ENCODE measurements around the gene HOXB3.

Gene HOXB3

DNA sequence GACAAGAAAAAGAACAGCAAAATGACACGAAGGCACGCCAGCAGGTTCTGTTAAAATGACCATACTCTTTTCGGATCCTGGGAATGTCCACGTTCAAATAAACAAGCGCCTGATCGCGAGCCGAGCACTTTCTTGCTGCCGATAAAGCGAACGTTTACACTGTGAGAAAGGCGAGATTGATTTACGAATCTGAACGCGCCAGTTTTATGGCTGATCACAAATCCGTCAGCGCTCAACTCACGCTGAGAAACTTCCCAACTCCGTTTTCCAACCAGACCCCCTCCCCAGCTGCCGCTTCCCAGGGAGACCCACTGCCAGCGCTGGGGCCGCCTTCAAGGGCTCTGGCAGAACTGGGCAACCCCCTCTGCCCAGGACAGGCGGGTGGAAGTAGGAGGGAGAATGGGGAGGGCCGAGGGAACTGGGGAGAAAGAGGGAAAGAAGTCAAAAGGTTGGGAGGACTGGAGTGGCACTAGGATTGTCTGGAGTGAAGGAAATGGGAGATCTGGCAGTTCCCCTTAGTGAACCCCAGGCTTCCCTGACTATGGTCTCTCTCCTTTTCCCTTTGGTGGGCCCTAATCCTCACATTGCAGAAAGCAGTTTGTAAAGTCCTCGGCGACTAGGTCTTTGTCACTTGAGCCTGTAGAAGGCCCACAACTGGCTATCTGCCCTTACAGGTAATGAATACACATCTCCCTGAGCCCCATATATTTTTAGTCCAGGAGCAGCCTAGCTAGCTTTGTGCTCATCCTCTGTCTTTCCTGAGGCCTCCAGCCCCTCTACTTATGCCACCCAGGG is 18.8 kb downstream of the HOXB3 start:
- Mint-ChIP-seq H3K4me3 (no peak overlapping the region), H3K27ac (no peak overlapping the region), H3K27me3 (peaks cover 20% of the 10 kb centered on the region), H3K9me3 (no peaks in the 10 kb centered on the region), H3K4me1 (ENCODE audit: low read depth) (peaks cover 12% of the 10 kb centered on the region), H3K36me3 (ENCODE audit: low read depth) (no peaks in the 10 kb centered on the region)
- intact Hi-C loops (cut with micrococcal nuclease): no loop called here

DNA sequence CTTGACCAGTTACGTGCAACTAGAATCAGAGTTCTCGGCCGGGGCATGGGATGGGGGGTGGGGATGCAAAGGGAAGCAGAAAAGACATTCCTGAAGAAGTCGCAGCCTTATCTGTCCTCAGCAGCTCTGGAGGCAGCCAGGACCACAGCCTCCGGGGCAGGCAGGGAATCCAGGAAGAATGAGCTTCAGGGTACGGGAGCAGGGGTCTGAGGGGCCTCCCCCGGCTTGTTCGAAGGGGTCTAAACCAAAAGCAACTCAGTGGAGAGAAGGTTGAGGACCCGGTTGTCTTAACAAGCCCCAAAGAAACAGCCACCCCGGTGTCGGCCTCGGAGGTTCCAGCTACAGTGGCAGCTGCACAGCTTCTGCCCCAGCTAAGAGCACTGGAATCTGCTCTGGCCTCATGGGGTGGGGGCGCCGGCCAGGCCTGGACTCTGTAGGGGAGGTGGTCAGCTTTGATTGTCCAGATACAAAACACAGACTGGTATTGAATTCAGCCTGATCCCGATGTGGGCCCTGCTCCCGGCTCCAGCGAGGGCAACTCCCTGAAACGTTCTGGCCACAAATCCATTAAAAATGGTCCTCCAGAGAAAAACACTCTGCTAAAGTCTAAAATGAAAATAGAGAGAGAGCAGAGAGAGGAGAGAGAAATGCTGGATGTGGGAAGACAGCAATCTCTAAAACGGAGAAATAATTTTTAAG is 19.6 kb downstream of the HOXB3 start:
- Mint-ChIP-seq H3K4me3 (no peak overlapping the region), H3K9me3 (no peaks in the 10 kb centered on the region), H3K36me3 (ENCODE audit: low read depth) (no peaks in the 10 kb centered on the region), H3K4me1 (ENCODE audit: low read depth) (peaks cover 6% of the 10 kb centered on the region), H3K27me3 (peaks cover 13% of the 10 kb centered on the region), H3K27ac (no peak overlapping the region)
- intact Hi-C loops (cut with micrococcal nuclease): no loop called here

DNA sequence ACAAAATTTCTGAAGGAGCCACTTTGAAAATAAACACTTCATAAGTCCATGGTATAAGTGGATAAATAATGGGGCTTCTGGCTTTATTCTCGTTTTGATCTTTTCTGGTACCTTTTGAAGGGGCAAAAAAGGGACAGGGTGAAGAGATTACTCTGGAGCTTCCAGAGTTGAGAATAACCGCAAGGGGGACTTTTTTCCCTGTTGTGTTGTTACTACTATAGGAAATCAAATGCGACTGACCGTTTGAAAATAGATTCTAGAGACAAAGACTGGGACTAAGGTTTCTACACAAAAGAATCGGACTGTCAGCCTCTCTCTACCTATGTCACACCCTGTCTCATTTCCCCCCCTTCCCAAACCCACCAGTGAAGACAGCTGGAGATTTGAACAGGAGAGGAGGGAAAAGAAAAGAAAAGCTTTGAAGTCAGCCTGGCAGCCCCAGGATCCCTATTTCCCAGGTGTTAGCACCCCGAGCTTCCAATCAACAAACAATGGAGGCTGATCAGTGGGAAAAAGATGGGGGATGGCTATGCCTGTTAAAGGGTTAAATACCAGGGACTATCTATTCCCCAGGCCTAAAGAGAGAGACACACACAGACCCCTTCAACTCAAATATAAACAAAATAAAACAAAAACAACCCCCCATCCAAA is 20.2 kb downstream of the HOXB3 start:
- H3K27ac Mint-ChIP-seq: no peak overlapping the region
- H3K36me3 Mint-ChIP-seq (ENCODE audit: low read depth): no peaks in the 10 kb centered on the region
- peaks cover 6% of the 10 kb centered on the region for H3K4me1 Mint-ChIP-seq (ENCODE audit: low read depth)
- no peaks in the 10 kb centered on the region for H3K9me3 Mint-ChIP-seq
- H3K4me3 Mint-ChIP-seq: no peak overlapping the region
- peaks cover 8% of the 10 kb centered on the region for H3K27me3 Mint-ChIP-seq
- intact Hi-C loops (cut with micrococcal nuclease): no loop called here

DNA sequence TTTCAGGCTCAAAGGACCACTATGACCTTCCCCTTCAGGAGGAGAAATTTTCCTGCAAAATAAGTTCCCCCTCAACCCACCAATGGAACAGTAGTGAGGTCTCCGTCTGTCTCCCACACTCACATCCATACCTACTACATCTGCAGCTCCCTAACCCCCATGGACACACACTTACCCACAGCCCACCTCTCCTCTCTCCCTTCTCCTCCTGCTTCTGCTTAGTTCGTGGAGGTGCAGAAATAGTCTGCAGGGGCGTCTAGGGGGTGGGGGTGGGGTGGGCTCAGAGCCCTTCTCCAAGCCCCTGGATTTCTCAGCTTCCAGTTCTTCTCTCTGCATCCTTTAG is 20.8 kb downstream of the HOXB3 start:
- peaks cover 2% of the 10 kb centered on the region for H3K27me3 Mint-ChIP-seq
- H3K9me3 Mint-ChIP-seq: no peaks in the 10 kb centered on the region
- intact Hi-C loops (cut with micrococcal nuclease): no loop called here
- H3K36me3 Mint-ChIP-seq (ENCODE audit: low read depth): no peaks in the 10 kb centered on the region
- no peak overlapping the region for H3K27ac Mint-ChIP-seq
- no peak overlapping the region for H3K4me3 Mint-ChIP-seq
- H3K4me1 Mint-ChIP-seq (ENCODE audit: low read depth): peaks cover 6% of the 10 kb centered on the region

DNA sequence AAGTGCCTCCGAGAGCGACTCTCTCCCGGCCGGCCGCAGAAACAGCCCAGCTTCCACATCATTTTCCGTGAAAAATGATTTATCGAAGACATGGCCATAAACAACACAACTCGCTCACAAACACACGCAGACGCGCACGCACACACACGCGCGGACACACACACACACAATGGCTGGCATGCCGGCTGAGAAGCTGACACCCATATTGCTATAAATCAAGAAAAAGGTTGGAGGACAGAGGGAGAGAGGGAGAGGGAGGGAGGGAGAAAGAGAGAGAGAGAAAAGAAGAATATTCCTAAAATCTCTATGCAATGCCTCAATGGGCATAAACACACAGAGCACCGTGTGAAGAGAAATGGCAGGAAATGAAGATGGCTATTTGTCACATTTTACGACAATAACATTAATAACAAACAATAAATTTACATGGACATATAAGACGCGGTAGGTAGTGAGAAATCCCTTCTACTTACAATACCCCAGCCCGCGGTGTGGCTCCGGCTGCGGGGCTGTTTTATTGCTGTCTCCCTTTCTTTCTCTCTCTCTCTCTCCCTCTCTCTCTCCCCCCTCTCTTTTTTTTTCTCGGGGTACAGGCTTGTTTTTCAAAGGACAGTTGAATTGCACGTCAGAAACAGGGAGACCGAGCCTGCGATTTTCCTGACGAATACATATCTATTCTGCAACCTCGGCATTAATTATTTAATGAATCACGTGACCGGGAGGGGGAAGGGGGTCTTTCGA is 21.4 kb downstream of the HOXB3 start:
- Mint-ChIP-seq H3K4me1 (ENCODE audit: low read depth) (peaks cover 6% of the 10 kb centered on the region), H3K36me3 (ENCODE audit: low read depth) (no peaks in the 10 kb centered on the region), H3K9me3 (no peaks in the 10 kb centered on the region), H3K27ac (no peak overlapping the region), H3K27me3 (peaks cover 3% of the 10 kb centered on the region), H3K4me3 (no peak overlapping the region)
- intact Hi-C loops (cut with micrococcal nuclease): no loop called here

DNA sequence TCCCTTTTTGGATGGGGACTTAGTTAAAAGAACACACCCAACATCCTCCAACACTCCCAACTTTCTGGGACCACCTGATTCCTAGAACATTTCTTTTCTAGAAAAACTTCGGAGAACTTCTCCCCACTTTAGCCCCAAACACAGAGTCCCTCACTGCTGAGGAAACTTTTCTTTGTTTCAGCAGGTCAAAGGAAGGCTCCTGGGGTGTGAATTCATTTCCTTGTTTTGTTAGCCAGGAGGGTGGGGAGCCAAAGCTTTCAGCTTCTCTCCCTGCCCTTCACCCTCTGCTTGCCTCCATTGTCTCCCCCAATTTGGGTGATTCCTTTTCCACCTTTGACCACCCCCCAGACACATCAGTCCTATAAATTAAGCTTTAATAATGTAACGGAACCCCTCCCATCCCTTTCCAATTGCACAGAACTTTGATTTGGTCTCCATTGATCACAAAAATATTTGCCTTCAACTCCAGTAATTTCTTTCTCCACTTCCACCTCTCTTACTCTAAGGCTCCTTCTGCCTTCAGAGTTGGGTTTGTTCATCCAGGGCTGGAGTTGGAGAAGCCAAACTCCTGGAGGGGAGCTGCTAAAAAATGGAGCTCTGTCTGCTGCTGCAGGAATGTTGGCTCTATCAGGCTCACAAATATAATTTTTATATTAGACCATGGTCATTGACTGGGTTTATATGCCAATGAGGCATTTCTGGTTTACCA is 22.2 kb downstream of the HOXB3 start:
- no peak overlapping the region for H3K27ac Mint-ChIP-seq
- H3K9me3 Mint-ChIP-seq: no peaks in the 10 kb centered on the region
- intact Hi-C loops (cut with micrococcal nuclease): no loop called here
- peaks cover 12% of the 10 kb centered on the region for H3K27me3 Mint-ChIP-seq
- no peak overlapping the region for H3K4me3 Mint-ChIP-seq
- H3K4me1 Mint-ChIP-seq (ENCODE audit: low read depth): peaks cover 6% of the 10 kb centered on the region
- no peaks in the 10 kb centered on the region for H3K36me3 Mint-ChIP-seq (ENCODE audit: low read depth)

DNA sequence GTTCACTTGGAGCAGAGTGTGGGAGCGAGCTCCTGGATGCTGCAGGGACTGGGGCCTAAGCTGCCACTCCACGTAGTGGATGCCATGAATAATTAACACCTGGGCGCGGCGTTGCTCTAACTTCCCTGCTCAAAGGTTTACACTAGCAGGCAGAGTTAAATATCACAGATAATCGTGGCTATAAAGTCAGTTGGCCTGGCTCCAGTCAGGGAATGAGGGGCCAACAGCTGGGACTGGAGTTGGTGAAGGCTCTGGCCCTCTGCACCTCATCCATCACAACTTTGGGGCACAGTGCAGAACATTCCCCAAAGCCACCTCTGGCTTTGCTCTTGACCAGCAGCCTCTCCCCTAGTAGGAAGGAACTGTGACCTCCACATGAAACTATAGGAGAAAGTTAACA is 22.8 kb downstream of the HOXB3 start:
- Mint-ChIP-seq H3K4me3 (no peak overlapping the region), H3K9me3 (no peaks in the 10 kb centered on the region), H3K4me1 (ENCODE audit: low read depth) (peaks cover 6% of the 10 kb centered on the region), H3K27ac (no peak overlapping the region), H3K36me3 (ENCODE audit: low read depth) (no peaks in the 10 kb centered on the region), H3K27me3 (peaks cover 18% of the 10 kb centered on the region)
- intact Hi-C loops (cut with micrococcal nuclease): no loop called here

DNA sequence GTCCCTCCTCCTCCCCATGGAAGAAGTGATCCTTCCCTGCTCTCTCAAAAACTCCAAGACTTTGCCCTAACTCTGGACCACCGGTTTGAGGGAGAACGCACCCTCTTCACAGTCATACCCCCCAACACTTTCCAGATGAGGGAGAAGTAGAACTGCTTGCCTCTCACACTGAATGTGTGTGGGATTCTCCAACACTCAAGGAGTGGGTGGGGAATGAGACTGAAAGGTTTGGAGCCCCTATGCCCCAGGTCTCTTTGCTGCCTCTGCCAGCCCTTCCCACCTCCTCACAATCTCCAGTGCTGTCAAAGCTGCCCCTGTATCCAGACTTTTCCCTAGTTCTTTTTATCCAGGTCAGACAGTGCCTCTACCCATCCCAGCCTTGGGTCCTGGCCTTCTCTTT is 23.3 kb downstream of the HOXB3 start:
- no peak overlapping the region for H3K27ac Mint-ChIP-seq
- H3K4me3 Mint-ChIP-seq: no peak overlapping the region
- peaks cover 6% of the 10 kb centered on the region for H3K4me1 Mint-ChIP-seq (ENCODE audit: low read depth)
- no peaks in the 10 kb centered on the region for H3K9me3 Mint-ChIP-seq
- intact Hi-C loops (cut with micrococcal nuclease): no loop called here
- peaks cover 21% of the 10 kb centered on the region for H3K27me3 Mint-ChIP-seq
- no peaks in the 10 kb centered on the region for H3K36me3 Mint-ChIP-seq (ENCODE audit: low read depth)

DNA sequence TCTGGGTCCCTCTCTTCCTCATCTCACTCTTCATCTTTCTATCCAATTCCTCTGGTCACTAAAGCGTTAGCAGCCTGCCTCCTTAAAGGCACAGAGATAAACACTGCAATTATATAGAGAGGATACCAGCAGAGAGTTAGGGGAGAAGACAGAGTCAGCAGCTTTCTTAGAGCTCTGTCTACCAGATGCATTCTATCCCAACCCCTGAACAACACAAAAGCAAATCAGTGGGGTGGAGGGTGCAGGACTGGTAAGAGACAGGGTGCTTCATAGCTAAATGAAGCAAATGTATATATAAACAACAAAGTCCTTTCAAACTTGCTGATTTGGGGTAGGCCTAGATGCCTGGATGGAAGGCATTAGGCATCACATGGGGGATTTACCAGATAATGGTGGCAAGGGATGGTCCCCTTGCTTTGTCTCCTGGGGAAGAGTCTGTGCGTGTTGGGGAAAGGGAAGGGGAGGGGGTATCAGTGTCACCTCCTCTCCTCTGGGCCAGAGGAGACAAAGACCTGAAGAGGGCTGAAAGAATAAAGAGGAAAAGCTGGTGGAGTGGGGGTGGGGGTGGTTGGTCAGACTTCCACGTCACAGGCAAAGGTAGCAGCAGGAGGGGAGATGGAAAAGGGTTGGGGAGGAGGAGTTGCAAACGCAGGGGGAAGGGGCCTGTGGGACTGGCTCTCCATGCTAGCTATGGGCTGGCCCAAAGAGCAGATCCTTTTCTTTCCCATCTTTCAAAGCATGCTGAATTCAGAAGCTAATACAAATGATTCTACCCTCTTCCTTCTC is 23.9 kb downstream of the HOXB3 start:
- Mint-ChIP-seq H3K4me1 (ENCODE audit: low read depth) (peaks cover 9% of the 10 kb centered on the region), H3K27ac (no peak overlapping the region), H3K27me3 (peaks cover 26% of the 10 kb centered on the region), H3K4me3 (no peak overlapping the region), H3K36me3 (ENCODE audit: low read depth) (no peaks in the 10 kb centered on the region), H3K9me3 (no peaks in the 10 kb centered on the region)
- intact Hi-C loops (cut with micrococcal nuclease): no loop called here

DNA sequence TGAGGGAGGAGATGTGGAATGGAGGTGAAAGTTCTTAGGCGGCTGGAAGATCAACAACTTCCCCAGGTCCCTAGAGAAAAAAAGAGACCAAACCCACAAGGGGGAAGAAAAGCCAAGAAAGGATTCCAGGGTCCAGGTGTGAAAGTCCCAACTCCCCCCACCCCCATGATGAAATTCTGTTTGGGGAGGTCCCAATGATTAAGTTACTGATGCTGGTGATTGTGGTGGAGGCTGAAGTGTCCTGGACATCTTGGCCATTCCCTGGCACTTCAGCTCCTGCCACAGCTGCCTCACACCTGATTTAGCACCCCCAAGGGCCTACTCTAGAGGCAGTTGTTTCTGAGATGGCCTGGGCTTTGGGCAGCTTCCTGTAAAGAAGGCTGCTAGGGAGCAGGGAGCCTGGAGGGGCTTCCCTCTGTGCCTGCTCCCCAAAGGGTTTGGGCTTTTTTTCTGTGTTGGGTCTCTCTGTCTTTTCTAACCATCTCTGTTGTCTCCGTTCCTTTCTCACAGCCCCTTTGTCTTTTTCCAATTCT is 25.0 kb downstream of the HOXB3 start:
- no peak overlapping the region for H3K27ac Mint-ChIP-seq
- no peak overlapping the region for H3K4me3 Mint-ChIP-seq
- H3K27me3 Mint-ChIP-seq: peaks cover 31% of the 10 kb centered on the region
- H3K9me3 Mint-ChIP-seq: no peaks in the 10 kb centered on the region
- no peaks in the 10 kb centered on the region for H3K36me3 Mint-ChIP-seq (ENCODE audit: low read depth)
- intact Hi-C loops (cut with micrococcal nuclease): no loop called here
- peaks cover 11% of the 10 kb centered on the region for H3K4me1 Mint-ChIP-seq (ENCODE audit: low read depth)

DNA sequence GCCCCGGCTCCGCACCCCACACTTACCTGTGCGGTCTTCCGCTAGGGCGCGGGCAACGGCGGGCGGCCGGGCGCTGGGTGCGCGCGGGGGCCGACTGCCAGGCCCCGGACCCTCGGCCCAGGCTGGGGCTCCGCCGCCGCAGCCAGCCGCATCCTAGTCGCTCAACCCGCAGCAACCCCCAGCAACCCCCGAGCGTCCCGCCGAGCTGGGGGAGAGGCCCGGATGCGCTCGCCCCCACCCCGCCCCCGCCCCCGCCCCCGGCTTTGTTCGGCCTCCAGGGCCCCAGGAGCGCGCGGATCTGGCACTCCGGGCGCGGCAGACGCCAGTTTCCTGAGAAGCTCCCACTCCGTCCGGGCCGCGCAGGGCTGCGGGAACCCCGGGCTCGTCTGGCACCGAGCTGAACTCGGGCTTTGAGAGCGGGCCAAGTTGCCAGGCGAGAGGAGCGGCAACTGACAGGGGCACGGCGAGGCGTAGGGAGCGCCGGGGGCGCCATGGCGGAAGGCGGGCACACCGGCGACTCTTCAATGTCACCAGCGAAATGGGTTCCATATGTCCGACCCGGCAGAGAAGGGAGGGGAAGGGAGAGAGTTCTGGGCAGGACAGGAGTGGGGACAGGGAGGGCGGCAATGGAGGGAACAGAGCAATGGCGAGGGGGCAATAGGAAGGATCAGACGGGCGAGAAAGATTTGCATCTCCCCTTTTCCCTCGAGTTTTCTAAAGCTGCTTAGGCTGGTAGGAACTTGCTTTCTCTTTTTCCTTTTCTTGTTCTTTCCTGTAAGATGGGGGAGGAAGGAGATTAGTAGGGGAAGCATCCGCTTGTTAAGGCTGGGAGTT is 25.6 kb downstream of the HOXB3 start:
- H3K9me3 Mint-ChIP-seq: no peaks in the 10 kb centered on the region
- H3K4me3 Mint-ChIP-seq: no peak overlapping the region
- peaks cover 11% of the 10 kb centered on the region for H3K4me1 Mint-ChIP-seq (ENCODE audit: low read depth)
- no peak overlapping the region for H3K27ac Mint-ChIP-seq
- peaks cover 37% of the 10 kb centered on the region for H3K27me3 Mint-ChIP-seq
- intact Hi-C loops (cut with micrococcal nuclease): no loop called here
- no peaks in the 10 kb centered on the region for H3K36me3 Mint-ChIP-seq (ENCODE audit: low read depth)

DNA sequence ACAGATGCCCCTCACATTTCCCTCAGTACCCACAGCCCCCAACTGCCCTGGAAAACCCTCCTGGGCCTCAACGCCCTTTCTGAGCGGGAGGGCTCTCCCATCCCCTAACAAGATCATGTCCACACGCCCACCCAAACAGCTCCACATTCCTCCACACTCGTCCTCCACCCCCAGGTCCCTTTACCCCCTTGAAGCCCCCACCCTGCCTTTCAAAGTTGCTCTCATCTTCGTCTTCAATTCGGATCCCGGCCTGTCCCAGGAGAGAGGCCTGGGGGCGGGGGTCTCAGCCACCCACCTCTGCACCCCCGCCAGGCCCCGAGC is 26.2 kb downstream of the HOXB3 start:
- Mint-ChIP-seq H3K9me3 (no peaks in the 10 kb centered on the region), H3K36me3 (ENCODE audit: low read depth) (no peaks in the 10 kb centered on the region), H3K4me3 (no peak overlapping the region), H3K4me1 (ENCODE audit: low read depth) (peaks cover 11% of the 10 kb centered on the region), H3K27ac (no peak overlapping the region), H3K27me3 (peaks cover 42% of the 10 kb centered on the region)
- intact Hi-C loops (cut with micrococcal nuclease): no loop called here
